RKO (cell line): ENCODE measurements around the gene FRMD5.
"Not testable (repeated sequence)": the region's sequence is repeated elsewhere in the genome, so short reads cannot be mapped to it uniquely, and the experiment has no call there.

Experiments
- DNase-seq: peaks from one replicate; pipeline ENCODE4 v3.0.0-alpha.2; 2016; ENCODE audit warnings: low spot score

The FRMD5 gene

DNA sequence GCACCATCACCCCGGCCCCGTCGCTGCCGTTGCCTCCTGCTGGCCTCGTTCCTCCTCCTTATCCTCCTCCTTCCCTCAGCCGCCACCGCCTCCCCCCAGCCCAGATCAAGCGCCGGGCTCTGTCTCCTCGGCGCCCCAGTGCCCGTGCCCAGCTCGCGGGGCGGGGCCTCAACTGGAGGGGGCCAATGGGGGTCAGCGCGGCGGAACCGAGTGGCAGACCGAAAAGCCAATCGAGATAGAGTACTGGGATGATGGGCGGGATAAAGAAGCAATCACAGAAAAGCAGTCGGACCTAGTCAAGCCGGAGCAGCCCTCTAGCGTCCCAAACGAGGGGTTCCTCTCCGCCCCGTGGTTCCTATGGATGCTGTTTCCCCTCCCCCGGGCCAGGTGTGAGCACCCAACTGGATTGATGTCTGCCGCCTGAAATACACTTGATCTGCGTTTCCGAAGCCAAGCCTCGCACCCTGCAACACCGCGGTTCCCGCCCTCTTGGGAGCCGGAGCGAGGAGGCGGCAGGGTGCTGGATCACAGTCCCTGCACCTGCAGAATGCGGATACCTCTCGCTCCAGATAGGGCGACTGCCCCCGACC, at the start of gene FRMD5:
FRMD5 (minus strand) TSS at position 121 of the 590 bp plus-strand sequence.
- DNase-seq, result peak; percentile 95

DNA sequence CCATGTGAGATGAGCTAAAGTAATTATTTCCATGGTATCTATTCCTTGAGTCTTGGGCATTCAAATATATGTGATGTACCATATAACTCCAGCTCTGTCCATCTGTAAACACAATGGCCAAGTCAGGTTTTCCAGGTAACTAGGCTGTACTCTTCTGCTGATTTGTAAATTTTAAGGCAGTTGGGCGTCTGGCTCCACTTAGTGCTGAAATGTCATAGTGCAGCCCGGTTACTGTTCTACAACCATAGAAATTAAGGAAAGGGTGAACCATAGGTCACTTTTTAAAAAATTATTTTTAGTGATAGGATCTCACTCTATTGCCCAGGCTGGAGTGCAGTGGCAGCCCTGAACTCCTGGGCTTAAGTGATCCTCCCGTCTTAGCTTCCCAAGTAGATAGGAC, 48.8 kb upstream of the FRMD5 start:
- no peak for DNase-seq

DNA sequence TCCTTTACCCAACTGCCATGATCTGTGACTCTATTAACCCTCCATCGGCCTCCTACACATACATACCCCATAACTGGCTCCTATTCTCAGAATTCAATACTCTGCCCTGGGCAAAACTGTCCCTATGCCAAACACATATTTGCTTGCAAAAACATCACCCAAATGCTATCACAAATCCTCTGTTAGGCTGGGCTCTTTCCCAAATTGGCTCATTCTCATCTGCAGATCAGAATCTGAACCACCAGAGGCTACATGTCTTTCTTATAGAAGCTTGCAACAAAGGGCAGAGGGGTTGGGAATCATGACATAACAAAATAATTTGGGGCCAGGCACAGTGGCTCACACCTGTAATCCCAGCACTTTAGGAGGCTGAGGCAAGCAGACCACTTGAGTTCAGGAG, 48.1 kb upstream of the FRMD5 start:
- DNase-seq, result no peak

DNA sequence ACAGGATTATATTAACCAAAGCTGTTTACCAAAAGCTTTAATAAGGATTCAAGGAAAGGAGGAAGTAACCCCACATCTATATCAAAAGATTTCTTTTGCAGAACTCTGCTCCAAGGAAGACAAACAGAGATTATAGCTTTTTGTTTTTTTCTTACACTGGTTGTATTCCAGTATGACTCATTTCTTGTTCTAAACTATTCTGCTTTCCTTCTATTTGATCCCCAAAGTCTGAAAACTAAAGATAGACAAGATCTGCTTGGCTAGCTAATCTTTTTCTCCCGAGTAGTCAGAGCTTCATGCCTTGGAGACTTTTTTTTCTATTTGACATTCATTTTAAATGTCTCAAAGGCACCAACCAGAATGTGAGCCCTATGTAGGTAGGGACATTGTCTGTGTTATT, 36.8 kb upstream of the FRMD5 start:
- no peak for DNase-seq

DNA sequence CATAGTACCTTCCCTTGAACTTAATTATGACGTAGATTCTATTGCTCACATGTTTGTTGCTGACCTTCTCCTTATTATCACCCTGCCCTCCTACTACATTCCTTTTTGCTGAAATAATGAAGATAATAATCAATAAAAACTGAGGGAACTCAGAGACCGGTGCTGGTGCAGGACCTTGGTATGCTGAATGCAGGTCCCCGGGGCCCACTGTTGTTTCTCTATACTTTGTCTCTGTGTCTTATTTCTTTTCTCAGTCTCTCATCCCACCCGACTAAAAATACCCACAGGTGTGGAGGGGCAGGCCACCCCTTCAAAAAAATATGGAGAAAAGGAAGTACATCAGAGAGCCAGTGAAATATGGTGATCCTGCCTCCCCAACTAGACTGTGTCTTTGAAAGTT, 34.2 kb upstream of the FRMD5 start:
- DNase-seq, result not testable (repeated sequence)

DNA sequence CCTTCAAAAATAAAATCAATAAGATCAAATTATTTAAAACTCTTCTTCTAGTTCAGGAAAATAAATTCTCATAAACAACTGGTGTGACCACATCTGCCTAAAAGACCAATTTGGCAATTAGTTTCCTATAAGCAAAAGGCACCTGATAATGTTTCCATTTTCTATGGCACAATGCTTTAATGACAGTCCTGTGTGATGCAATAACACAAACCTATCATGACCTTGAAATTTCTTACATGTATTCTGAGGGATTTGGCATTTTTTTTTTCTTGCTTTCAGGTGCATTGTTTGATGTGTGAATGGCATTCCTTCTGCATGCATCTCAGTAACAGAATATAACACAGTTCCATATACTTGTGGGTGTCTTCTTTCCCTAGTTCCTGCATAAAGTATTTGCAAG, 32.5 kb upstream of the FRMD5 start:
- no peak for DNase-seq

DNA sequence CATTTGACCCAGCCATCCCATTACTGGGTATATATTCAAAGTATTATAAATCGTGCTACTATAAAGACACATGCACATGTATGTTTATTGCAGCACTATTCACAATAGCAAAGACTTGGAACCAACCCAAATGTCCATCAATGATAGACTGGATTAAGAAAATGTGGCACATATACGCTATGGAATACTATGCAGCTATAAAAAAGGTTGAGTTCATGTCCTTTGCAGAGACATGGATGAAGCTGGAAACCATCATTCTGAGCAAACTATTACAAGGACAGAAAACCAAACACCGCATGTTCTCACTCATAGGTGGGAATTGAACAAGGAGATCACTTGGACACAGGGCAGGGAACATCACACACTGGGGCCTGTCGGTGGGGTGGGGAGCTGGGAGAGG, 31.9 kb upstream of the FRMD5 start:
- DNase-seq, result not testable (repeated sequence)

DNA sequence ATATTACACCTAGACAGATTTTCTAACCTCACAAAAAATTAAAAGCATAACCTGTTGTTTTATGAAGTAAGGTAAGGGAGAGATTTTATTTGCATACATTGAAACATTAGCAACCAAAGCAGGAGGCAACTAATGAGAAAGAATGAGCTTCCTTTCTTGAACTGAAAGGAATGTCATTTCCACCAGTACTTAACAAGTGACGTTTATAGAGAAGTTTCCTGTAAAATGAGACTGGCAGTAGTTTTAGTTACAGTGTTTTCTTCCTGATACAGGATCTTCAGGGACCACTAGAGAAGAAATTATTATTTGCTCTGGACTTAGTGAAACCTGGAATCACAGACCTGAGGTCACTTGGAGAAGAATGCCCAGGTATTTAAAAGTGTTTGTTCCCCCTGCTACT, 27.4 kb upstream of the FRMD5 start:
- DNase-seq, result no peak

DNA sequence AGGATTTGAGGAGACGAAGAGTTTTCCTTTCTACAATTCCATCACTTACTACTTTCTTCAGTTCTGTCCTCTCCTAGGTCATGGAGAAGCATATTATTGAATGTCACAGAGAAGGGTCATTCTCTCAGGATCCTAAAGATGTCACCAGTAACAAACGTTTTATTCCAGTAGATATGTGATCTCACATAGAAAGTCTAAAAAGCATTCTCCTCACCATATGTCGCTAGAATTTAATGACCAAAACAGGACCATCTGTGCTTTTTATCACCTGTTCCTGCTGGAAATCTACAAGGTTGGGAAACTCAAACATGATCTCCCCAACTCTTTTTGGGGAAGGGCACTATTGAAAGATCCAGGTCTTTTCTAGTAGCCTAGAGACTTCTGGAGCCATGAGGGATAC, 24.0 kb upstream of the FRMD5 start:
- DNase-seq, result no peak

DNA sequence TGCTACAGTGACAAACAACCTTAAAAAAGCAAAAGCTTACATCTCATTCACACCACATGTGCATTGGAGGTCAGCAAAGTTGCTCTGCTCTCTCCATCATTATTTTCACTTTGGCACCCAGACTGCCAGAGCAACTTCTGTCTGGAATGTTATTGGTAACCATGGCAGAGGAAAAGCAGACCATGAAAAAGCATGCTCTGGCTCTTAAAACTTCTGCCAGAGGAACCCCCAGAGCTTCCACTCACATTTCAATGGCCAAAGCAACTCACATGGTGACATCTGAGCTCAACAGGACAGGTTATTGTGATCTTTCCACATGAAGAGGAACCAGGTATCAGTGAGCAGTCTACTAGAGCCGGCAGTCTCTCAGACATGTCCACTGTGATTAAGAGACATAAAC, 21.9 kb upstream of the FRMD5 start:
- no peak for DNase-seq

DNA sequence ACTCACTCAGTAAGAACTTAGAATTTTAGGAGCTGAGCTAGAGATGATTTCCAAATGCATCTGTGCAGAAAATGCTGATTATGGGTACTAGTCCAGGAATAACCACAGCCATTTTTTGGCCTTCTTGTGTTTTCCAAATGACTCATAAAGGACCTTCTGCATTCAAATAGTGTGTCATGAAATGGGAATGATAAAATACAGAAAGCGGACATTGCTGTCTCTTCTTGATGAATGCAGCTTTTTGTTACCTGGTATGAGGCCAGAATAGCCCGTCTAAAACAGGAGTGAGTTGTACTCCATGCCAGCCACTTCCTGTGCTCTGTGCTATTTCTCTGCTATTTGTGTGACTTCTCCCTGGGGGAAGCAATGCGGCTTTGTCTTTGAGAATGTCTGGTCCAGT, 20.5 kb upstream of the FRMD5 start:
- peak; percentile 71 for DNase-seq

DNA sequence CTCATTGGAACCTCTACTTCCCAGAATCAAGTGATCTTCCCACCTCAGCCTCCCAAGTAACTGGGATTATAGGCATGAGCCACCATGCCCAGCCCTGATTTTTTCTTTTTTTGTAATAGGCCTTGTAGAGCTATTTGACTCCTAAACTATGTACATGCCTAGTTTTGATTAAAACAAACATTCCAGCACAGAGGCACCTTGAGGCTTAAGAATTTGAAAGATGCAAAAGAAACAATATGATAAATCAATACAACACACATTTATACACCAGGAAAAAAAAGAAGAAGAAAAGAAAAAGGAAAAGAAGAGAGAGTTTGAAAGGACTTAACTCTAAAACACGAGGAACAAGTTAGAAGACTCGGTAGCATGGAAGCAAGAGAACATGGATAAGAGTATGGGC, 13.9 kb upstream of the FRMD5 start:
- DNase-seq, result no peak

DNA sequence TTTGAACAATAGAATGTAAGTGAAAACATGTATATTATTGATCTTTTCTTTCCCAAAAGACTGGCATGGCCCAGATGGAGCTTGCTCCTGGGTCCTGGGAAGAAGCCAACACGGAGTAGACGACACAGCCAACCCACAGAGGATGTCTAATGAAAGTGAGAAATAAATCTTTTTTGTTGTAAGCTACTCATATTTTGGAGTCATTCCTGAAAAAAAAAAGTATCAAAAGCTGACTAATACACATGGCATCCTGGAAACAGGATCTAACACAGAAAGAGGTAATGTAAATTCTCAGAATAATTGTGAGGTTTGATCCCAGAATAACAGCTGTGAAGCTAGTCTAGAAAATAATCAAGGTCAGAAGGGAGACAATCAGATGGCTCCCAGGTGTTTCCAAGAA, 12.6 kb upstream of the FRMD5 start:
- DNase-seq, result peak; percentile 70

DNA sequence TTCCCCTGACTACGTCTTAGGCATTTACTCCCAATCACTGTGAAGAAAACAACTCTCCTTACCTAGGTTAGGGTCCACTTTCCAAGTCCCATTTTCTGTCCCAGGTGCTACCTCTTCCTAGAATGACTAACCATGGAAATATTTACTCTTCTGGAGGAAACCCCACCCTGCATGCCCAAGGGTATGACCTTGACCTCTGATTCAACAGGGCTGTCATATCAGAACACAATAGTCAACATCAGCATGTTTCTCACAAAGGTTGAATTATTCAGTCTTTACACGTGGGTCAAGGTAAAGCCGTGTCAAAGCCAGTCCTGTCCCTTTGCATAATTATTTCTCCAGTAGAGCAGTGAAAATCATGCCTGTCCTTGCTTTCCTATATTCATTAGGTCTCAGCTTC, 4.3 kb upstream of the FRMD5 start:
- DNase-seq, result no peak

DNA sequence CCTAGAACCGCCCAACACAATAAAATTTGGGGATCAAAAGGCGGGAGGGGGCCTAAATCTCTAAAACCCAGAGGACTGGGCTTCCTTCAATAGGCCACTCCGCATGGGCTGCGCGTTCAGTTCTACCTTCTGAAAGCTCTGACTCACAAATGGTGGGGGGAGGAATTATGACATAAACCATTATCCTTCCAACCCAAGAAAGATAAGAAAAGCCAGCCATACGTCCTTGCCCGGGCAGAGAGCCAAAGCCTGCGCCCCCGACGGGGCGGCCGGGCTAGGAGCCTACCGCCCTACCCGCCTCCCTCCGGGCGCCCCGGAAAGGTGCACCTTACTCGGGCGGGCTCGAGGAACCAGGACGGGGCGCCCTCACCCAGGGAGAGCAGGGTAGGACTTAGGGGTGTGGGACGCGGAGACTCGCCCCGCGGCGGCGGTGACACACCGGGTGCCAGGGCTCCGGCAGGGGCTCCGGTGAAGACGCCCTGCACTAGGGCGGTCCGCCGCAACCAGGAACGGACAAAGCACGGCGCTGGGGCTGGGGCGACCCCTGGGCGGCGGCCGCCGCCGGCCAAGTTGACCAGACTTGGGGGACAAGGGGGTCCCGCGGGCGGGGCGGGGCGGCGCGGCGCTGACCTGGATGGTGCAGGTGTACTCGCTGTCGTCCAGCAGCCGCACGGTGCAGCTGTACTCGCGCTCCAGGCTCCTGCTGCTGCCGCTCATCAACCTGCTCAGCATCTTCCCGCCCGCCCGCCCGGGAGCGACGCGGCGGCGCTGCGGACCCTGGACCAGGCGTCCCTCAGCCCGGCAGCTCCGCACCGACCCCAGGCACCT, 534 bp downstream of the FRMD5 start:
- DNase-seq, result peak; percentile 87

DNA sequence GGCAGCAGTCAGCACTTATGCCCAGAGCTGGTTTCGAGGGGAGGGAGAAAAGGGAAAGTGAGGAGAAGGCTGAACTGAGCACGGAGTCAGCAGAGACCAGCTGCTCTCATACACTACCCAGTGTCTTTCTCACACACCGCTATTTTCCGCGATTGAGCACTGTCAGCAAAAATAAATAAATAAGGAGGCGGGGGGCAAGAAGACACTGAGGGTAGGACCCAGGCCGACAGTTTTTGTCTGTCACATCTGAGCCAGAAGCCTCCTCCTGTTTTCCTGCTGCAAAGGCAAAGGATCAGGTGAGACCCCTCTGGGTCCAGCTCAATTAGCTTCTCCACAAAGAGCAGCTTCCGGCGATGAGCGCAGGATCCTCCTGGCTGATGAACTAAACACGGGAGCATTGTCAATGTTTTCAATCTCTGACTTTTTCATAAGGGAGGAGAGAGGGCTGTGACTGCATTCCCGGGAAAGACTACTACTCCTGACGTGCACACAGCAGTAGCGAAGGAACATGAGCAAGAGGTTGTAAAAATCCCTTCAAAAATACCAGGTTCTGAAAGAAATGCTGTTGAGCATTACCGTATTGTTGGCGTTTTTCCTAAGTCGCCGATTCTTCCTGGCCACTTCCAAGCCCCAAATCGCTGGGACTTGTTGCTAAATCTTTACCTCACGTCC, 1.3 kb downstream of the FRMD5 start:
- peak; percentile 57 for DNase-seq

DNA sequence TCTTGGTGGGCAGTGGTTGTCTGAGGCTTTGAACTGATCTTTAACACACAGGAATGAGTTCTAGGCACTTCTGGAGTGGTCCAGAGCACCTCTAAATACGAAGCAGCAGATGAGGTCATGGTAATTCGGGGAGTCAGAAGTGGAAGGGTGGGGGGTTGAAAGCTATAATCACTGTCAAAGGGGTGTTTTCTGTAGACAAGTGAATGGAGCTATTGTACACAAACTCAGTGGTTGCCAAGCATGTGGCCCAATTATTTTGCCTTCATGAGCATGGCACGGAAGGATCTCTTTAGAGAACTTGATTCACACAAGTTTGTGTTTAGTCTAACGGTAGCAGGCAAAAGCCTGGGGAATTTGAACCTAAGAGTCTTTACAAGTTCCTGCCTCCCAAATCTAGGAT, 6.3 kb downstream of the FRMD5 start:
- no peak for DNase-seq

DNA sequence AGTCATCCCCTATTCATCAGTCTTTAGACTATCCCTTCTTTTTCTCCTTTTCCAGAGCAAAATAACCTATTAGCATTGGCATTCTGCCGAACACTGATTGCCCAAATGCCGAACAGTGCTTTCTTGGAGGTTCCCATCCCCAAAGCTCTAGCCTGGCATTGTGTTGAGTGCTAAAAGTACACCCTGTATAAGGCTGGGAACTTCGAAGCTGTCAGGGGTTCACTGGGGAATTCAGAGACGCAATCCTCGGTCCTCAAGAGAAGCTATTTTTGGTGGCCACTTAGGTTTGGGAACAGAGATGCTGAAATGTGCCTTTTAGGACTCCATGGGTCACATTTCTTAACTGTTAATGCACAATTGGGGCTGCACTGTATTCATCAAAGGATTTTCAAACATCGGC, 8.4 kb downstream of the FRMD5 start:
- no peak for DNase-seq

DNA sequence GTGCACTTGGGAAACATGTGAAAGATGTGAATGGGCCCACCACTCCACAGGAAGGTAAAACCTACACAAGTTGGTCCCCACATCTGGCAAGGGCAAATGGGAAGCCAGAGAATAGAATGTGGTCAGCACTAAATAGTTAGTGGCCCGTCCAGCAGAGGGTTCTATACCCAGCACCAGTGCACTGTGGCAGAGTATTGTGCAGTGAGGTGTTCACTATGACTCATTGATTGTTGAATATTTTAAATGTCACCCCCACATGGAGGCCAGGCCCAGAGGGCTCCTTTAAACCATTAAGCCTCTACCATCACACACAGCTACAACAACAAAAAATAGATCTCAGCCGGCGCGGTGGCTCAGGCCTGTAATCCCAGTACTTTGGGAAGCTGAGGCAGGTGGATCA, 11.7 kb downstream of the FRMD5 start:
- DNase-seq, result peak; percentile 18

DNA sequence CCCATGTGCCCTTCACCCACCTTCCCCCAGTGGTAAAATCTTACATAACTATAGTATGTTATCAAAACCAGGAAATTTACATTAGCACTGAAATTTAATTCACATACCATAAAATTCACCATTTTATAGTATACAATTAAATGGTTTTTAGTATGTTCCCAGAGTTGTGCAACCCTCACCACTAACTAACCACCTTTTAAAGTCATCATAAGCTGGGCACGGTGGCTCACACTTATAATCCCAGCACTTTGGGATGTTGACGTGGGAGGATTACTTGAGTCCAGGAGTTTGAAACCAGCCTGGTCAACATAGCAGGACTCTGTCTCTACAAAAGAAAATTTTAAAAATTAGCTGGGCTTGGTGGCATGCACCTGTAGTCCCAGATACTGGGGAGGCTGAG, 13.7 kb downstream of the FRMD5 start:
- no peak for DNase-seq

DNA sequence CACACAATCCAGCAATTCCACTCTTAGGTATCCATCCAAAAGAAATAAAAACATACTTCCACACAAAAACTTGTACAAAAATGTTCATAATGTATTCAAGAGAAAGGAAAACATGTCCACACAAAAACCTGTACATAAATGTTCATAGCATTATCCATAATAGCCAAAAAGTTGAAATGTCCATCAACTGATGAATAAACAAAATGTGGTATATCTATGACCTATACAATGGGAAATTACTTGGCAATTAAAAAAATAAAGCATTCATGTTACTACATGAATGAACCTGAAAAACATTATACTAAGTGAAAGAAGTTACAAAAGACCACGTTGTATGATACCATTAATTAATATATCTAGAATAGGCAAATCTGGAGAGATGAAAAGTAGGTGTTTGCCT, 17.9 kb downstream of the FRMD5 start:
- no peak for DNase-seq

DNA sequence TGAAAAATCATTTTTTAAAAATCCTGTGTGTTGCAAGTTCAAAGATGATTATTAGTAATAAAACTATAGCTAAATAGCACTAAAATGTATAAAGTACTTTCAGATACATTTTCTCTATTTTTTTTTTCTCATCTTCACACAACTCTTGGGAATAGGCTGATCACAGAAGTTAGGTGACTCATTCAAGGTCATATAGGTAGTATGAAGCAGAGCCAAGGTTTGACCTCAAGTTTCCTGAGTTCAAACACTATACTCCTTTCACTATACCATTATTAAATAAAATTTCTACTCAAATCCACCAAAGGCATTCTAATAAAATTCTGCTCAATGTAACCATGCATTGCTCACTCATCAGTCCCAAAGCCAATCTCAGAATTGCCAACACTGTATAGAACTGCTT, 21.3 kb downstream of the FRMD5 start:
- DNase-seq, result no peak

DNA sequence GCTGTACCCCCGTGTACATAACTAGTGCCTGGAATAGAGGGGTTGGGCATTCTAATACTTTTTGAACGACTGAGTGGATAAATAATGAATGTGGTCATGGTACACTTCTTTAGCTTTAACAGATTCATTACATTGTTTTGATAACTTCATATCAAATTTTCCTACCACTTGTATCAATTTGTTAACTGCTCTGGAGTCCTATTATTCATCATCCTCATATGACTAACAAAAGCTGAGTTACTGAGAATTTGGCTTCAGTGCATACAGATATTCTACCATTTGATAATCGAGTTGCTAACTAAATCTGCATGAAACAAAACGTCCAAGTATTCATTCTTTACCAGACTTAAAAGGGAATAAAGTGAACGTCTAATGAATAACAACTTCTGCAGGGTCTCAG, 31.7 kb downstream of the FRMD5 start:
- no peak for DNase-seq
